Measurements from ENCODE around the gene ARID4A. TPM values are rescaled to one million over a fixed set of nuclear protein-coding genes. Genes with fewer than 3 reads are reported as not detected.

The ARID4A gene
- total and polyA plus RNA-seq, 9 of the 15 experiments (the other 6 are each of a cell fraction or from before 2014, with no cell fraction given): 2.4 to 11.5 (median 8.7) TPM

DNA sequence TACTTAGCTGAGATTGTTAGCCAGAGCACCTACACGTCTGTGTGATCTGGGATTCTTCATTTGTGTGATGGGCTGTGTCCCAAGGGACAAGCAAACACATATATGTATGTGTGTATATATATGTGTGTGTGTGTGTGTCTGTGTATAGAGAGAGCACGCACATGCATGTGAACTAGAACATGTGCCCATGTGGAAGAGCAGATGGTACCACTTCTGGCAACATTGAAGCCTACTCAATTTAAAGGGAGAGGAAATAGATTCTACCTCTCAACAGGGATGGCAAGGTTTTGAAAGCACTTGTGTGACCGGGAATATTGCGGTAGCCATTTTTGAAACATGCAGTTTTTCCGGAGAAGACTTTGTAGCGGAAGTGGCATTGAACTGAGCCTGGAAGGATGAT lies 98.8 kb downstream of the ARID4A start:
- no peak overlapping the region for H3K9ac ChIP-seq (ENCODE audit: insufficient read depth in 1 of 2, low read depth in 2 of 2, low read length in 2 of 2)
- H3K27ac ChIP-seq (ENCODE audit: extremely low read depth, low read depth, low read length): no peak overlapping the region
- POLR2A ChIA-PET: no interaction called here
- H3K9me3 ChIP-seq (replicated peaks; ENCODE audit: control insufficient read depth, insufficient read depth, low read depth, low read length): no peaks in the 10 kb centered on the region
- no peak for FAIRE-seq
- H3K4me3 ChIP-seq: no peak overlapping the region
- ATAC-seq: no peak
- no peaks in the 10 kb centered on the region for H3K27me3 ChIP-seq (ENCODE audit: control insufficient read depth in 2 of 2, insufficient read depth in 2 of 2, low read length in 2 of 2)
- TF ChIP-seq ETV5 (CRISPR knock-in tag; IDR thresholded peaks at IDR 0.05; ENCODE audit: low read depth) (no peak), CBX3 (IDR thresholded peaks at IDR 0.05; ENCODE audit: borderline replicate concordance in 1 of 2, low read length in 2 of 2) (no peak)
- H2AFZ ChIP-seq (ENCODE audit: low read depth, low read length): no peak overlapping the region
- in situ Hi-C loops (cut with MboI) (no loop called here), intact Hi-C loops (cut with micrococcal nuclease) (no loop called here)
- CTCF ChIA-PET (ENCODE audit: low intra/inter-chr PET ratio): no interaction called here
- 74% methylated on average over 5 of the region's 6 CpGs for WGBS (ENCODE audit: insufficient coverage, low coverage, missing lambda C conversion rate)
- H3K4me1 ChIP-seq (replicated peaks in 1 of 2; ENCODE audit: control insufficient read depth in 2 of 2, insufficient read depth in 2 of 2, low read length in 2 of 2): peaks cover 0 to 9% of the 10 kb centered on the region in 2 experiments; a peak in 3 of 5 replicates
- no peak overlapping the region for H3K4me2 ChIP-seq (ENCODE audit: insufficient read depth, low read length)
- no peaks in the 10 kb centered on the region for H3K79me2 ChIP-seq (ENCODE audit: control insufficient read depth, insufficient read depth, low read length)
- no peaks in the 10 kb centered on the region for H3K36me3 ChIP-seq (ENCODE audit: control insufficient read depth, insufficient read depth, low read length)
- no peaks in the 10 kb centered on the region for H4K20me1 ChIP-seq (replicated peaks; ENCODE audit: control insufficient read depth, insufficient read depth, low read length)
- no peaks in the 10 kb centered on the region for H3K9me1 ChIP-seq (ENCODE audit: control insufficient read depth, insufficient read depth, low read length)
- DNase-seq (ENCODE audit: extremely low read depth in 1 of 4, low spot score in 3 of 4): no peak
- no TSS peak for BruUV-seq (replicated peaks)

DNA sequence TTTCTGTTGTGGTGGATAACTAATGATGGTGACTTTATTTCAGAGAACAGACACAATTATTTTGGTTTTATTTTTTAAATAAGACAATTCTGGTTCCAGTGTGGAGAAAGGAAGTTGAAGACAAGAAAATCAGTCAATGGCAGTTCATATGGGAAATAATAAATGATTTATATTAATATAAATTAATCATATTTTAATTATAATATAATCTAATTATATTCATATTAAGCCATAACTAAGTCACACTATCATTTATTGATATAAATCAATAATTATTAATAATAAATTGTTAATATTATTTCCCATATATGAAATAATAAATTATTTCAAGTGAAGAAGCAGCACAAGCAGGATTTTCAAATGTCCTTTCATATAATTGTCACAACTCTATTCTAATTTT lies 100.1 kb downstream of the ARID4A start:
- no peak for DNase-seq (ENCODE audit: extremely low read depth in 1 of 4, low spot score in 3 of 4)
- 0 out of 3 replicates have a peak, but pooled peaks cover 3% of the 10 kb centered on the region for H3K36me3 ChIP-seq (ENCODE audit: control insufficient read depth, insufficient read depth, low read length)
- H3K79me2 ChIP-seq (ENCODE audit: control insufficient read depth, insufficient read depth, low read length): no peaks in the 10 kb centered on the region
- no peaks in the 10 kb centered on the region for H4K20me1 ChIP-seq (replicated peaks; ENCODE audit: control insufficient read depth, insufficient read depth, low read length)
- H3K27me3 ChIP-seq (ENCODE audit: control insufficient read depth in 2 of 2, insufficient read depth in 2 of 2, low read length in 2 of 2): no peaks in the 10 kb centered on the region
- no peak for FAIRE-seq
- H3K4me1 ChIP-seq (replicated peaks in 1 of 2; ENCODE audit: control insufficient read depth in 2 of 2, insufficient read depth in 2 of 2, low read length in 2 of 2): peaks cover 0 to 9% of the 10 kb centered on the region in 2 experiments; a peak in 3 of 5 replicates
- no peak overlapping the region for H3K4me2 ChIP-seq (ENCODE audit: insufficient read depth, low read length)
- no peak overlapping the region for H3K4me3 ChIP-seq
- no peak overlapping the region for H3K27ac ChIP-seq (ENCODE audit: extremely low read depth, low read depth, low read length)
- no peaks in the 10 kb centered on the region for H3K9me1 ChIP-seq (ENCODE audit: control insufficient read depth, insufficient read depth, low read length)
- H3K9me3 ChIP-seq (replicated peaks; ENCODE audit: control insufficient read depth, insufficient read depth, low read depth, low read length): no peaks in the 10 kb centered on the region
- H3K9ac ChIP-seq (ENCODE audit: insufficient read depth in 1 of 2, low read depth in 2 of 2, low read length in 2 of 2): no peak overlapping the region
- ChIA-PET CTCF (ENCODE audit: low intra/inter-chr PET ratio) (no interaction called here), POLR2A (no interaction called here)
- intact Hi-C loops (cut with micrococcal nuclease) (no loop called here), in situ Hi-C loops (cut with MboI) (no loop called here)
- no peak overlapping the region; the same call in 1 of the 2 replicates for H2AFZ ChIP-seq (ENCODE audit: low read depth, low read length)
- no TSS peak for BruUV-seq (replicated peaks)
- no peak for ATAC-seq
- TF ChIP-seq, protein P1, sequence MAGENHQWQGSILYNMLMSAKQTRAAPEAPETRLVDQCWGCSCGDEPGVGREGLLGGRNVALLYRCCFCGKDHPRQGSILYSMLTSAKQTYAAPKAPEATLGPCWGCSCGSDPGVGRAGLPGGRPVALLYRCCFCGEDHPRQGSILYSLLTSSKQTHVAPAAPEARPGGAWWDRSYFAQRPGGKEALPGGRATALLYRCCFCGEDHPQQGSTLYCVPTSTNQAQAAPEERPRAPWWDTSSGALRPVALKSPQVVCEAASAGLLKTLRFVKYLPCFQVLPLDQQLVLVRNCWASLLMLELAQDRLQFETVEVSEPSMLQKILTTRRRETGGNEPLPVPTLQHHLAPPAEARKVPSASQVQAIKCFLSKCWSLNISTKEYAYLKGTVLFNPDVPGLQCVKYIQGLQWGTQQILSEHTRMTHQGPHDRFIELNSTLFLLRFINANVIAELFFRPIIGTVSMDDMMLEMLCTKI (IDR thresholded peaks at IDR 0.05; ENCODE audit: partially characterized antibody): no peak
- TF ChIP-seq, protein P2, sequence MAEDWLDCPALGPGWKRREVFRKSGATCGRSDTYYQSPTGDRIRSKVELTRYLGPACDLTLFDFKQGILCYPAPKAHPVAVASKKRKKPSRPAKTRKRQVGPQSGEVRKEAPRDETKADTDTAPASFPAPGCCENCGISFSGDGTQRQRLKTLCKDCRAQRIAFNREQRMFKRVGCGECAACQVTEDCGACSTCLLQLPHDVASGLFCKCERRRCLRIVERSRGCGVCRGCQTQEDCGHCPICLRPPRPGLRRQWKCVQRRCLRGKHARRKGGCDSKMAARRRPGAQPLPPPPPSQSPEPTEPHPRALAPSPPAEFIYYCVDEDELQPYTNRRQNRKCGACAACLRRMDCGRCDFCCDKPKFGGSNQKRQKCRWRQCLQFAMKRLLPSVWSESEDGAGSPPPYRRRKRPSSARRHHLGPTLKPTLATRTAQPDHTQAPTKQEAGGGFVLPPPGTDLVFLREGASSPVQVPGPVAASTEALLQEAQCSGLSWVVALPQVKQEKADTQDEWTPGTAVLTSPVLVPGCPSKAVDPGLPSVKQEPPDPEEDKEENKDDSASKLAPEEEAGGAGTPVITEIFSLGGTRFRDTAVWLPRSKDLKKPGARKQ (CRISPR knock-in tag; IDR thresholded peaks at IDR 0.05): no peak
- TF ChIP-seq NCOA1 (IDR thresholded peaks at IDR 0.05; ENCODE audit: low read depth): no peak
